Activated CD8-positive, alpha-beta memory T cell treated with anti-CD3 and anti-CD28 coated beads for 1 hour (primary cell): ENCODE results near the gene CYSLTR2.
"Not testable (repeated sequence)": the region's sequence is repeated elsewhere in the genome, so short reads cannot be mapped to it uniquely, and the experiment has no call there.

Experiments used
- DNase-seq, 2 donors: peaks; one replicate each; pipeline ENCODE4 v3.0.0-alpha.2; 2020; ENCODE audit warnings: low read depth in 1 of 2; ENCODE audit errors: extremely low read depth in 1 of 2

The CYSLTR2 gene

GRCh38 chr13:48644141-48644540 lies 9.6 kb upstream of the CYSLTR2 start:
- DNase-seq: no peak

- no peak for DNase-seq
Measured at GRCh38 chr13:48644951-48645350, 8.8 kb upstream of the CYSLTR2 start.

- no peak for DNase-seq
Measured at GRCh38 chr13:48645845-48646244, 7.9 kb upstream of the CYSLTR2 start.

- no peak for DNase-seq
Measured at GRCh38 chr13:48646791-48647190, 6.9 kb upstream of the CYSLTR2 start.

GRCh38 chr13:48647625-48648024 lies 6.1 kb upstream of the CYSLTR2 start:
- no peak for DNase-seq

- no peak for DNase-seq
Measured at GRCh38 chr13:48648446-48648845, 5.3 kb upstream of the CYSLTR2 start.

- DNase-seq: no peak
Measured at GRCh38 chr13:48652851-48653471, 768 bp upstream of the CYSLTR2 start.

GRCh38 chr13:48654511-48654910 lies 782 bp downstream of the CYSLTR2 start:
- no peak for DNase-seq

- no peak for DNase-seq
Measured at GRCh38 chr13:48655291-48655690, 1.6 kb downstream of the CYSLTR2 start.

- DNase-seq: no peak
Measured at GRCh38 chr13:48656608-48657007, 2.9 kb downstream of the CYSLTR2 start.

GRCh38 chr13:48660361-48661076 lies 6.8 kb downstream of the CYSLTR2 start:
- DNase-seq: no peak

- DNase-seq: no peak
Measured at GRCh38 chr13:48661107-48661506, 7.4 kb downstream of the CYSLTR2 start.

- DNase-seq: no peak
Measured at GRCh38 chr13:48662226-48662625, 8.5 kb downstream of the CYSLTR2 start.

GRCh38 chr13:48667136-48667535 lies 13.4 kb downstream of the CYSLTR2 start:
- no peak for DNase-seq

- DNase-seq: not testable (repeated sequence)
Measured at GRCh38 chr13:48671421-48671820, 17.7 kb downstream of the CYSLTR2 start.

GRCh38 chr13:48675247-48675646 lies 21.5 kb downstream of the CYSLTR2 start:
- DNase-seq: no peak

GRCh38 chr13:48678316-48678715 lies 24.6 kb downstream of the CYSLTR2 start:
- no peak for DNase-seq

- no peak for DNase-seq
Measured at GRCh38 chr13:48679941-48680680, 26.4 kb downstream of the CYSLTR2 start.

GRCh38 chr13:48680756-48681392 lies 27.1 kb downstream of the CYSLTR2 start:
- no peak for DNase-seq

GRCh38 chr13:48681905-48682304 lies 28.2 kb downstream of the CYSLTR2 start:
- no peak for DNase-seq

GRCh38 chr13:48682436-48682835 lies 28.7 kb downstream of the CYSLTR2 start:
- DNase-seq: no peak
